ENCODE results near the gene SEMA7A. TPM values are rescaled to one million over a fixed set of nuclear protein-coding genes. Genes with fewer than 3 reads are reported as not detected.

The SEMA7A gene
- total and polyA plus RNA-seq, 3 experiments from 2014 or later: 1.9 to 72.5 (median 71.2) TPM

DNA sequence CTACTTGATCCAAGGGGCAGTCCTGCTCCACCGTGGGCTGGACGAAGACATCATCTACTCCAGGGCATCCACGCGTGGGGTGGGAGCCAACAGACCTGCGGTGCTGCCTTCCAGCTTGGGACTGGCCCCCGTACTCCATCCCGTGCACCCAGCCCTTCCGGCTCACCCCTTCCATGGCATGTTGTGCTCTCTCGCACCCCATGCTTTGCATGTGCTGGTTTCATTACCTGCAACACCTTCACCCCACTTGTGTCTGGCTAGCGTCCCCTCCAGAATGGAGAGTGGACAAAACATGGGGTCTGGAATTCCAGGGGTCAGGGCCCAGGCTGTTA lies 30.2 kb downstream of the SEMA7A start:
- DNase-seq: no peak
- H3K27me3 Mint-ChIP-seq: peaks cover 0 to 3% of the 10 kb centered on the region in 2 donors
- peak overlapping the region; percentile 61 to 96 (median 81) for H3K27ac Mint-ChIP-seq
- ChIA-PET POLR2A (interaction anchor here (2.9 kb wide), 1 partner anchor 28 kb away, joined by 18 read pairs; no protein-coding TSS in a partner anchor), CTCF (interaction anchor here (1.1 to 6.2 kb wide), 9 partner anchors 9 to 38 kb away, joined by 3 to 35 read pairs (median 7); no protein-coding TSS in a partner anchor)
- no peaks in the 10 kb centered on the region for H3K36me3 Mint-ChIP-seq
- Histone ChIP-seq H3K9me3 (ENCODE audit: low read length) (no peaks in the 10 kb centered on the region), H3K36me3 (ENCODE audit: insufficient read depth, low read length) (no peaks in the 10 kb centered on the region), H3K4me1 (ENCODE audit: insufficient read depth, low read length) (peaks cover 51% of the 10 kb centered on the region), H3K27ac (ENCODE audit: low read depth, low read length) (peak overlapping the region; percentile 39), H3K27me3 (ENCODE audit: insufficient read depth, low read length, poor library complexity, severe bottlenecking) (no peaks in the 10 kb centered on the region), H3K4me3 (ENCODE audit: low read length) (peak overlapping the region; percentile 11)
- peaks cover 64 to 70% (median 65%) of the 10 kb centered on the region in 3 donors for H3K4me1 Mint-ChIP-seq
- H3K9me3 Mint-ChIP-seq: no peaks in the 10 kb centered on the region
- H3K4me3 Mint-ChIP-seq: peak overlapping the region in 3 of 7 donors; percentile 12 to 66 (median 19)

DNA sequence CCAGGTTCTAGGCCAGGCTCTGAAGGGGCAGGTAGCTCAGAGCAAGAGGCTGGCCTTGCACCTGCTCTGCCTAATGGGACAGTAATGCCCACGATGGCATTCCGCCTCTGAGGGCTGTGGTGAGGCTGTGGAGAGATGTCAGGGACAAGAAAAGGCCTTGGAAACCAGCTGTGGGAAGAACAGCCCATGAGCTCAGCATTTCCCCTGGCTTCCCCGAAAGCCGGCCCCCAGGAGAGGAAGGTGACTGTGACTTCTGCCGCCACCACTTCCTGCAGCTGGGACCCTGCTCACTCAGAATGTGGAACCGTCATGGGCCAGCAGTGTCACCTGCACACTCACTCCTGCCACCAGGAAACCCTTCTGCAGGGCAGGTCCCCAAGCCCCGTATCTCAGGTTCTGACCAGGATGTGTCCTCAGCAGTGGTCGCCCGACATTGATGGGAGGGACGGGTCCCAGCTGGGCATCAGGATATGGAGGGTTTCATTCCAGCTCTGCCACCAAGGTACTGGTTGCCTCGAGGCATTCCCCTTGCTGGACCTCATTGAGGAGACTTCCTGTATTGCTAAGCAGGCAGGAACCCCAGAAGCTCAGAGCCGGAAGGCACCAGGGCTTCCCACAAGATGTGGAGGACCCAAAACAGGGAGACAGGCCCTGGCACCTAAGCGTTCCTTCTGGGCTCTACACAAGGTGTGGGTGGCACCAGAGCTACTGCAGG lies 30.7 kb downstream of the SEMA7A start:
- peak overlapping the region; percentile 61 to 96 (median 81) for H3K27ac Mint-ChIP-seq
- peak overlapping the region; percentile 11 for H3K4me3 ChIP-seq (ENCODE audit: low read length)
- H3K9me3 Mint-ChIP-seq: no peaks in the 10 kb centered on the region
- no peaks in the 10 kb centered on the region for H3K36me3 Mint-ChIP-seq
- H3K4me1 Mint-ChIP-seq: peaks cover 69 to 76% (median 71%) of the 10 kb centered on the region in 3 donors
- ChIA-PET CTCF (interaction anchor here (0.6 to 6.2 kb wide), 12 partner anchors 10 to 143 kb away, joined by 3 to 35 read pairs (median 5); no protein-coding TSS in a partner anchor), POLR2A (interaction anchor here (1.0 to 2.9 kb wide), 3 partner anchors 18 to 29 kb away, joined by 3 to 18 read pairs (median 4); no protein-coding TSS in a partner anchor)
- no peaks in the 10 kb centered on the region for H3K36me3 ChIP-seq (ENCODE audit: insufficient read depth, low read length)
- H3K4me3 Mint-ChIP-seq: peak overlapping the region in 6 of 7 donors; percentile 12 to 78 (median 64)
- H3K27me3 ChIP-seq (ENCODE audit: insufficient read depth, low read length, poor library complexity, severe bottlenecking): no peaks in the 10 kb centered on the region
- peaks cover 0 to 1% of the 10 kb centered on the region in 2 donors for H3K27me3 Mint-ChIP-seq
- H3K4me1 ChIP-seq (ENCODE audit: insufficient read depth, low read length): peaks cover 51% of the 10 kb centered on the region
- peak; percentile 30 to 73 (median 46) for DNase-seq
- H3K27ac ChIP-seq (ENCODE audit: low read depth, low read length): peak overlapping the region; percentile 39
- no peaks in the 10 kb centered on the region for H3K9me3 ChIP-seq (ENCODE audit: low read length)

DNA sequence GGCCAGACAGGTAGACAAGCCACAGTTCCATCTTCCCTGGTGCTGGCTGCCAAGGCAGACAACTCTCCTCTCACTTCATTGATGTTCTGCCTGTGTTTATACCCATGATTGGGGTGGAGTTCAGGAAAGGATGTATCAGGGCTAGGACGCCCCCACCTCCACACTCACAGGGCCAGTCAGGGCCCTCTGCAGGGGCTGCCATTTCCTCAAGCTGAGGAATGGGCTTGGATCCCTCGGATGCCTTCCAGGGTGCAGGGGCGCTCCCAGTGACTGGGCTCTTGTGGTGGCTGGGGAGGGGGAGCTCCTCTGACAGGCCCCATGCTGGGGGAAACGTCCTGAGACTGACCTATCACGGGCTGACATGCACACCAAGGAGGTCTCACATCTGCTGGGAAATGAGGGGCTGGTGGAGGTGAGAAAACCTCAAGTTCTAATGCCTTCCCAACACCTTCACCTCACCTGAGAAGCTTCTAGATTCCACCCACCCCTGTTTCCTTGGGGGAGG lies 31.4 kb downstream of the SEMA7A start:
- H3K27me3 ChIP-seq (ENCODE audit: insufficient read depth, low read length, poor library complexity, severe bottlenecking): no peaks in the 10 kb centered on the region
- Mint-ChIP-seq H3K27me3 (peaks cover 0 to 1% of the 10 kb centered on the region in 2 donors), H3K27ac (peak overlapping the region; percentile 55 to 95 (median 79)), H3K4me1 (peaks cover 74 to 82% (median 77%) of the 10 kb centered on the region in 3 donors), H3K36me3 (no peaks in the 10 kb centered on the region), H3K9me3 (no peaks in the 10 kb centered on the region), H3K4me3 (peak overlapping the region; percentile 2 to 78 (median 61))
- no peak overlapping the region for H3K27ac ChIP-seq (ENCODE audit: low read depth, low read length)
- POLR2A ChIA-PET: interaction anchor here (1.0 to 2.9 kb wide), 3 partner anchors 18 to 29 kb away, joined by 3 to 18 read pairs (median 4); no protein-coding TSS in a partner anchor
- CTCF ChIA-PET: interaction anchor here (0.6 to 6.2 kb wide), 12 partner anchors 10 to 144 kb away, joined by 3 to 35 read pairs (median 5); no protein-coding TSS in a partner anchor
- H3K36me3 ChIP-seq (ENCODE audit: insufficient read depth, low read length): no peaks in the 10 kb centered on the region
- no peaks in the 10 kb centered on the region for H3K9me3 ChIP-seq (ENCODE audit: low read length)
- H3K4me1 ChIP-seq (ENCODE audit: insufficient read depth, low read length): peaks cover 51% of the 10 kb centered on the region
- peak in 1 of 5 donors; percentile 32 for DNase-seq
- no peak overlapping the region for H3K4me3 ChIP-seq (ENCODE audit: low read length)

DNA sequence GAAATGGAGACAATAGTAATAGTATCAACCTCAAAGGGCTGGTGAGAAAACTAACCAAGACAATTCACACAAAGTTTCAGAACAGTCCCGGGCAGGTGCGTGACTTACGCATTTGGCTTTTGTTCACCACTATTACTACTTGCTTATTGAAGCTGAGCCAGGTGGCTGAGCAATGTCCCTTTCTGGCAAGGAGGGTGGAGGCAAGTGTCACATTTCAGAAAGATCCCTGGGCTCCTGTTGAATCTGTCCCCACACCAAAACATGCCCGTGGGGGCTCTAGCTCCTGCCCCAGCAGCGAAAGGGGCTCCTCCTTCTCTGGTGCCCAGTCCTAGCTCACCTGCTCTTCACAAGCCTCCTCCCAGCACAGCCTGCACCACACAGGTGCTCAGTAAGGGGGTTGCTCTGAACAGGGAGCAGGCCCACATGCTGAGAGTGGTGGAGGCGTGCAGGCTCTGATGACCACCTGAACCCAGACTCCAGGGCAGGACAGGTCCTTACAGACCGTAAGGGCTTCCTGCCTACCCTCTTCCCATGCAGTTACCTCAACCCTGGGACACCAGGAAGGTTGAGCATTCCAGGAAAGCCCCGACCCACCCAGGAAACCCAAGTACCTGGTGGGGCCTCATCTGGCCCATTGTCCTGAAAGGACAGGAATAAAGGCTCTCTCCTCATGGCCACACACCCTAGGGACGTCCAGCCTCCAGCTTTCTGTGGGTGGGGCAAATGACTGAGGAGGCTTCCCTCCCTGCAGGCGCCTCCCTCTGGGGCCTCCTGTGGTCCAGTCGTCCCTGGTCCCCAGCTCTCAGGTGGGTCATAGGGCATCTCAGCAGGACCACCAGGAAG lies 32.6 kb downstream of the SEMA7A start:
- peak overlapping the region; percentile 59 to 91 (median 84) for H3K27ac Mint-ChIP-seq
- no peak for DNase-seq
- no peaks in the 10 kb centered on the region for H3K36me3 ChIP-seq (ENCODE audit: insufficient read depth, low read length)
- ChIA-PET CTCF (interaction anchor here (1.2 to 6.2 kb wide), 4 partner anchors 16 to 37 kb away, joined by 3 to 35 read pairs (median 10); no protein-coding TSS in a partner anchor), POLR2A (interaction anchor here (0.5 to 2.2 kb wide), 6 partner anchors 16 to 548 kb away, joined by 3 to 9 read pairs (median 4); partner anchors contain the start of gene SEMA7A)
- H3K9me3 ChIP-seq (ENCODE audit: low read length): no peaks in the 10 kb centered on the region
- H3K4me1 ChIP-seq (ENCODE audit: insufficient read depth, low read length): peaks cover 51% of the 10 kb centered on the region
- no peaks in the 10 kb centered on the region for H3K27me3 ChIP-seq (ENCODE audit: insufficient read depth, low read length, poor library complexity, severe bottlenecking)
- H3K27me3 Mint-ChIP-seq: peaks cover 0 to 2% of the 10 kb centered on the region in 2 donors
- peak overlapping the region; percentile 13 to 69 (median 64) for H3K4me3 Mint-ChIP-seq
- H3K4me1 Mint-ChIP-seq: peaks cover 78 to 90% (median 83%) of the 10 kb centered on the region in 3 donors
- H3K36me3 Mint-ChIP-seq: no peaks in the 10 kb centered on the region
- H3K9me3 Mint-ChIP-seq: no peaks in the 10 kb centered on the region
- no peak overlapping the region for H3K4me3 ChIP-seq (ENCODE audit: low read length)
- peak overlapping the region; percentile 40 for H3K27ac ChIP-seq (ENCODE audit: low read depth, low read length)

DNA sequence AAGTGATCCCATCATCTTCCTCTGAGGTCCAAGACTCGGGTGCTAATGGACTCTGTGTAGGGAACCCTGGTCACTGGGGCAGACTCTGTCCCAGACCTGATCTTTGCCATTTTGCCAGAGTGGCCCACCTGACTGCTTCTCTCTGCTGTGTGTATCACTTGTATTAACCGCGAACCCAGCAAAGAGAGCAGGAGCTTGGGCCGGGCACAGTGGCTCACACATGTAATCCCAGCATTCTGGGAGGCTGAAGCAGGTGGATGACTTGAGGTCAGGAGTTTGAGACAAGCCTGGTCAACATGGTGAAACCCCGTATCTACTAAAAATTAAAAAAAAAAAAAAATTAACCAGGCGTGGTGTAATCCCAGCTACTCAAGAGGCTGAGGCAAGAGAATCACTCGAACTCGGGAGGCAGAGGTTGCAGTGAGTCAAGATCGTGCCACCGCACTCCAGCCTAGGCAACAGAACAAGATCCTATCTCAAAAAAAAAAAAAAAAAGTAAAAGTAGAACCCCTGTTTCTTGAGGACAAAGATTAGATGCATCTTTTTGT lies 33.4 kb downstream of the SEMA7A start:
- CTCF ChIA-PET: interaction anchor here (0.8 to 6.2 kb wide), 4 partner anchors 15 to 40 kb away, joined by 3 to 35 read pairs (median 6); partner anchors contain the start of gene SEMA7A
- Histone ChIP-seq H3K27me3 (ENCODE audit: insufficient read depth, low read length, poor library complexity, severe bottlenecking) (no peaks in the 10 kb centered on the region), H3K9me3 (ENCODE audit: low read length) (no peaks in the 10 kb centered on the region), H3K36me3 (ENCODE audit: insufficient read depth, low read length) (no peaks in the 10 kb centered on the region), H3K4me1 (ENCODE audit: insufficient read depth, low read length) (peaks cover 51% of the 10 kb centered on the region), H3K4me3 (ENCODE audit: low read length) (peak overlapping the region; percentile 40), H3K27ac (ENCODE audit: low read depth, low read length) (peak overlapping the region; percentile 40)
- POLR2A ChIA-PET: interaction anchor here (0.5 to 2.2 kb wide), 5 partner anchors 15 to 549 kb away, joined by 3 to 9 read pairs (median 5); partner anchors contain the start of gene SEMA7A
- peaks cover 75 to 87% (median 78%) of the 10 kb centered on the region in 3 donors for H3K4me1 Mint-ChIP-seq
- peak overlapping the region; percentile 59 to 91 (median 84) for H3K27ac Mint-ChIP-seq
- peak overlapping the region; percentile 32 to 69 (median 64) for H3K4me3 Mint-ChIP-seq
- H3K36me3 Mint-ChIP-seq: no peaks in the 10 kb centered on the region
- peaks cover 0 to 2% of the 10 kb centered on the region in 2 donors for H3K27me3 Mint-ChIP-seq
- H3K9me3 Mint-ChIP-seq: no peaks in the 10 kb centered on the region
- DNase-seq: peak in 1 of 5 donors; percentile 64

DNA sequence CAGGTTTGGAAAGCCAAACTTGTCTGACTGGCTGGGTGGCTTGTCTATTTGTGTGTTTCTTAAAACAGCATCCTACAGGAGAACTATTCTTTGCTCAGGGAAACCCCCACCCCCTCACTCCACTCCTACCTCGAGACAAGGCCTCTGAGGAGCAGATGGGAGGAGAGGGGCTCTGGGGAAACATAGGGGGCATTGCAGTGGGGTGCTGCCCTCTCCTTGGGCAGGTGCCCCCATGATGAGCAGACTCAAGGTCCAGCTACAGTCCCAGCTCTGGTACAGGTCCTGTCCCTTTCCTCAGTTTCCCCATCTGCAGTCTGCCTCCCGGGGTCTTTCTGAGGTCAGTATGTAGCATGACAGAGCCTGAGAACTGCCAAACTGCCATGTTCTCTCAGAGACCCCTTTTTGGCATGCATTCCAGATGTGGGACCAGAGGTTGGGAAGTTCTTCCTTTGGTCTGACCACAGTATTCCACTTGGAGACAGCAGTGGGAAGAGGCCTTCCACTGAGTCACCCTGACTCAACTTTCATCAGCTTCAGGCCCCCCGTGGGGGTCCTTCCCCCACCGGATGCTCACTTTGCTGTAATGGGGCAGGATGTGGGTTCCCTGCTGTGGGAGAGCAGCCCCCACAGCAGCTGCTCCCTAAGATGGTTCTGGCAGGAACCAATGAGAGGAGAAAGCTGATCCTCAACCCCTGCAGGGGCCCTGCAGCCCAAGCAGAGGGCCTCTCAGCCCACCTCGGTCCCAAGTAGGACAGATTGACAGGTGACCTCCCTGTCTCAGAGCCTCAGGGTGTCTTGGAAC lies 34.0 kb downstream of the SEMA7A start:
- peaks cover 0 to 2% of the 10 kb centered on the region in 2 donors for H3K27me3 Mint-ChIP-seq
- no peaks in the 10 kb centered on the region for H3K9me3 Mint-ChIP-seq
- DNase-seq: peak in 3 of 5 donors; percentile 54 to 76 (median 65)
- ChIA-PET CTCF (interaction anchor here (0.8 to 6.2 kb wide), 5 partner anchors 15 to 41 kb away, joined by 3 to 35 read pairs (median 5); partner anchors contain the start of gene SEMA7A), POLR2A (interaction anchor here (1.4 to 2.2 kb wide), 4 partner anchors 14 to 35 kb away, joined by 4 to 9 read pairs (median 7); partner anchors contain the start of gene SEMA7A)
- Histone ChIP-seq H3K9me3 (ENCODE audit: low read length) (no peaks in the 10 kb centered on the region), H3K36me3 (ENCODE audit: insufficient read depth, low read length) (no peaks in the 10 kb centered on the region), H3K4me1 (ENCODE audit: insufficient read depth, low read length) (peaks cover 51% of the 10 kb centered on the region), H3K27ac (ENCODE audit: low read depth, low read length) (peak overlapping the region; percentile 40), H3K27me3 (ENCODE audit: insufficient read depth, low read length, poor library complexity, severe bottlenecking) (no peaks in the 10 kb centered on the region), H3K4me3 (ENCODE audit: low read length) (peak overlapping the region; percentile 40)
- peak overlapping the region; percentile 50 to 91 (median 84) for H3K27ac Mint-ChIP-seq
- no peaks in the 10 kb centered on the region for H3K36me3 Mint-ChIP-seq
- peak overlapping the region; percentile 32 to 69 (median 64) for H3K4me3 Mint-ChIP-seq
- peaks cover 74 to 90% (median 77%) of the 10 kb centered on the region in 3 donors for H3K4me1 Mint-ChIP-seq
